SJSA1 (cell line): ENCODE results near the gene PITPNC1. TPM values are rescaled to one million over a fixed set of nuclear protein-coding genes. Genes with fewer than 3 reads are reported as not detected.
"Not testable (repeated sequence)": the region's sequence is repeated elsewhere in the genome, so short reads cannot be mapped to it uniquely, and the experiment has no call there.

Experiments
- DNase-seq, 2 experiments: peaks; one replicate each; pipeline ENCODE4 v3.0.0-alpha.2; 2015 to 2020; ENCODE audit warnings: low spot score in 2 of 2, low read depth in 1 of 2
- H3K27ac ChIP-seq: fragments of 250-450 bp; sonication (Bioruptor Pico); 2 replicates; pipeline ENCODE4 v1.5.1; 2020; ENCODE audit warnings: mild to moderate bottlenecking, moderate library complexity
- H3K27me3 ChIP-seq: fragments of 250-450 bp; sonication (Bioruptor Pico); replicated peaks from 2 replicates; pipeline ENCODE4 v1.5.1; 2020; ENCODE audit warnings: mild to moderate bottlenecking, moderate library complexity
- H3K36me3 ChIP-seq: fragments of 250-450 bp; sonication (Bioruptor Pico); 2 replicates; pipeline ENCODE4 v1.5.1; 2020; ENCODE audit warnings: mild to moderate bottlenecking
- H3K4me1 ChIP-seq: fragments of 250-450 bp; sonication (Bioruptor Pico); replicated peaks from 2 replicates; pipeline ENCODE4 v1.6.1; 2021; ENCODE audit warnings: mild to moderate bottlenecking
- H3K4me3 ChIP-seq: fragments of 250-450 bp; sonication (Bioruptor Pico); 2 replicates; pipeline ENCODE4 v1.5.1; 2020; ENCODE audit warnings: mild to moderate bottlenecking
- H3K9me3 ChIP-seq: fragments of 250-450 bp; sonication (Bioruptor Pico); replicated peaks from 2 replicates; pipeline ENCODE4 v1.5.1; 2020; ENCODE audit warnings: mild to moderate bottlenecking
- total RNA-seq: library from RNA; depleted of rRNA; stranded (reverse); fragments of >200 nt; shearing (Covaris generic); gene quantifications from 2 replicates; pipeline ENCODE4 v1.2.3, GENCODE V29; 2014; rRNA removed

Gene PITPNC1
- total RNA-seq: 5.8 and 9.1 TPM in 2 replicates

DNA sequence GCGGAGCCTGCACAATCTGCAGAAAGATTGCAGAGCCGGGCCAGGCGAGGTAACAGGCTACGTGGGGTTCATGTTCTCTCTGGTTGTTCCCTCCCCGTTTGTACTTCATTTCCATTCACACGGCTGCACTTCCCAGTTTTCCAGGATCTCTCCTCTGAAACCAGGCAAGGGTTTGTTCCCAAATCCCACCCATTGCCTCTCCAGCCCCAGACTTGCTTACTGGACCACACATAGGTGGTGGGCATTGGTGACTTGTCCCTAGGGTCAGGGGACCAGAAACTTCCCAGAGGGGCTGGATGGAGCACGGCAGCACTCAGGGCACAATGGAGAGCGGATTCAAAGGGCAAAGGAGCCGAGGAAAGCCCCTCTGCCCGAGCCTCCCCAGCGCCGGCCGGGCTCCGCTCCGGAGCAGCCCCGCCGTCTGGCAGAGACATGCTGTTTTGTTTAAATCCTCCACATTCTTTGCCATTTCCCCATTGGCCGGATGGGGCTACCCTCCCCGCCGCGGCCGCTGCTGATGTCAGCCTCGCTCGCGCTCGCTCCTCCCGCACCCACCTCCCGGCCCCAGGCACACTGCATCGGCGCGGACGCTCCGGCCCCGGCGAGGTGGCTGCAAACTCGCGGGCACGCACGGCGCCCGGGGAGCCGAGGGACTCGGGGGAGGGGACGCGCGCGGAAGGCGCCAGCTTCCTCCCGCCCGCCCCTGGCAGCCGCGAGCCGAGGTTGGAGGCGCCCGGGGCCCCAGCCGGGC lies at the start of gene PITPNC1:
Gene PITPNC1 (plus strand): TSS at position 545 of the 751 bp plus-strand sequence.
- peaks cover 34% of the 10 kb centered on the region for H3K4me1 ChIP-seq
- H3K36me3 ChIP-seq: no peaks in the 10 kb centered on the region
- no peaks in the 10 kb centered on the region; the same call in 1 of the 2 replicates for H3K9me3 ChIP-seq
- peak within 1 kb of the TSS; percentile 60 for H3K4me3 ChIP-seq
- H3K27ac ChIP-seq: peak within 1 kb of the TSS; percentile 9
- no peaks in the 10 kb centered on the region for H3K27me3 ChIP-seq
- DNase-seq: peak; percentile 90 to 92

DNA sequence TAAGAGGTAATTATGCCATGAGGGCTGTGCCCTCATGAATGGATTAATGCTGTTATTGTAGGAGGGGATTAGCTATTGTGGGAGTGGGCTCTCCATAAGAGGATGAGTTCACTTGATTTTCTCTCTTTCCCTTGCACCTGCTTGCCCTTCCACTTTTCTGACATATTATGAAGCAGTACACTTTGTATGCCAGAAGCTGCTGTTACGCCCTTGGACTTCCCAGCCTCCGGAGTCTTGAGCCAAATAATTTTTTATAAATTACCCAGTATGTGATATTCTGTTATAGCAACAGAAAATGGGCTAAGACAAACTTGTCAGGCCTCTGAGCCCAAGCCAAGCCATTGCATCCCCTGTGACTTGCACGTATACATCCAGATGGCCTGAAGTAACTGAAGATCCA lies 49.1 kb upstream of the PITPNC1 start:
- Histone ChIP-seq H3K4me3 (no peak overlapping the region), H3K36me3 (no peaks in the 10 kb centered on the region), H3K9me3 (no peaks in the 10 kb centered on the region), H3K27ac (no peak overlapping the region), H3K27me3 (no peaks in the 10 kb centered on the region), H3K4me1 (no peaks in the 10 kb centered on the region)
- DNase-seq: no peak

DNA sequence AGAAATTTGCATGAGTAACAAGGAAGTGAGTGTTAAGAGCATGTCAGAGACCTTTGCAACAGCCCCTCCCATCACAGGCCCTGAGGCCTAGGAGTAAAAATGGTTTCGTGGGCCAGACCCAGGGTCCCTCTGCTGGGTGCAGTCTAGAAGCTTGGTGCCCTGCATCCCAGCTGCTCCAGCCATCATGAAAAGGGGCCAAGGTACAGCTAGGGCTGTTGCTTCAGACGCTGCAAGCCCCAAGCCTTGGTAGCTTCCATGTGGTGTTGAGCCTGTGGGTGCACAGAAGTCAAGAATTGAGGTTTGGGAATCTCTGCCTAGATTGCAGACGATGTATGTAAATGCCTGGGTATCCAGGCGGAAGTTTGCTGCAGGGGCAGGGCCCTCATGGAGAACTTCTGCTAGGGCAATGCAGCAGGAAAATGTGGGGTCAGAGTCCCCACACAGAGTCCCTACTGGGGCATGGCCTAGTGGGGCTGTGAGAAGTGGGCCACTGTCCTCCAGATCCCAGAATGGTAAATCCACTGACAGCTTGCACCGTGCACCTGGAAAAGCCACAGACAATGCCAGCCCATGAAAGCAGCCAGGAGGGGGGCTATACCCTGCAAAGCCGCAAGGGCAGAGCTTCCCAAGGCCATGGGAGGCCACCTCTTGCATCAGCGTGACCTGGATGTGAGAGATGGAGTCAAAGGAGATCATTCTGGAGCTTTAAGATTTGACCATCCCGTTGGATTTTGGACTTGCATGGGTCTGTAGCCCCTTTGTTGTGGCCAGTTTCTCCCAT lies 45.5 kb upstream of the PITPNC1 start:
- not testable (repeated sequence) for H3K4me1 ChIP-seq, H3K27me3 ChIP-seq, H3K4me3 ChIP-seq, H3K27ac ChIP-seq, H3K9me3 ChIP-seq, H3K36me3 ChIP-seq, DNase-seq

DNA sequence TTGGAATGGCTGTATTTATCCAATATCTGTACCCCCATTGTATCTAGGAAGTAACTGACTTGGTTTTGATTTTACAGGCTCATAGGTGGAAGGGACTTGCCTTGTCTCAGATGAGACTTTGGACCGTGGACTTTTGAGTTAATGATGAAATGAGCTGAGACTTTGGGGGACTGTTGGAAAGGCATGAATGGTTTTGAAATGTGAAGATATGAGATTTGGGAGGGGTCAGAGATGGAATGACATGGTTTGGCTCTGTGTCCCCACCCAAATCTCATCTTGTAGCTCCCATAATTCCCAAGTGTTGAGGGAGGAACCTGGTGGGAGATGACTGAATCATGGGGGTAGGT lies 44.9 kb upstream of the PITPNC1 start:
- not testable (repeated sequence) for H3K9me3 ChIP-seq, DNase-seq, H3K27ac ChIP-seq, H3K4me3 ChIP-seq, H3K27me3 ChIP-seq, H3K36me3 ChIP-seq, H3K4me1 ChIP-seq

DNA sequence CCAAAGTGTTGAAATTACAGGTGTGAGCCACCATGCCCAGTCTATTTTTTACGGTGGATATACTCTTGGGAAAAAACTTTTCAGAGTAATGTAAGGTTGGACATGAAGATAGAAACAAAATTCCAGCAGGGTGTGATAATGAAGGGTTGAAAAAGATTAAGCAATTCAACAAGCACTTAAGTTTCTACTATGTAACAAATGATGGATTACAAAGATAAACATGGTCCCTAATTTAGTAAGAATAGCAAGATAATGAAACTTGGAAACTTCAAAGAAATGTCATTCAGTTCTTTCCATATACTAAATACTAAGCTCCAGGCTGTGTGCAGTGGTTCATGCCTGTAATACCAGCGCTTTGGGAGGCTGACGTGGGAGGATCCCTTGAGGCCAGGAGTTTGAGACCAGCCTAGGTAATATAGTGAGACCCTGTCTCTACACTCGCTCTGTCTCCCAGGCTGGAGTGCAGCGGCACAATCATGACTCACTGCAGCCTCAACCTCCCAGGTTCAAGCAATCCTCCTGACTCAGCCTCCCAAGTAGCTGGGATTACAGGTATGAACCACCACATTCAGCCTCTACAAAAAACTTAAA lies 41.7 kb upstream of the PITPNC1 start:
- Histone ChIP-seq H3K9me3 (no peaks in the 10 kb centered on the region), H3K4me3 (no peak overlapping the region), H3K4me1 (peaks cover 17% of the 10 kb centered on the region), H3K27ac (no peak overlapping the region), H3K36me3 (peaks cover 27% of the 10 kb centered on the region), H3K27me3 (no peaks in the 10 kb centered on the region)
- no peak for DNase-seq

DNA sequence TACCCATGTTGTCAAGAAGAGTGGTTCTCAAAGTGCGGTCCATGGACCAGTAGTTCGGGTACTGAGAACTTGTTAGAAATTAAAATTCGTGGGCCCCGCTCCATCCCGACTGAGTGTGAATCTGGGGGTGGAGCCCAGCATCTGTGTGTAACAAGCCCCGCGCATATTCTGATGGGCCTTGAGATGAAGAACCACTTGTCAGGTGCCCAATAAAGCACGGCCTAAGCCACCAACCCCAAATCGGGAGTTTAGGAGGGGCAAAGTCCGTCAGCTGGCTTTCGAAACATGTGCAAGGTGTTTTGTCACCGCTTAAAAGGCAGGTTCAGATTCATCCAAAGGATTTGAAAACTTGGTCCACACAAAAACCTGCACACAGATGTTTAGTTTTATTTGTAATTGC lies 40.2 kb upstream of the PITPNC1 start:
- H3K36me3 ChIP-seq: peaks cover 40% of the 10 kb centered on the region
- no peaks in the 10 kb centered on the region for H3K27me3 ChIP-seq
- H3K27ac ChIP-seq: no peak overlapping the region
- no peak for DNase-seq
- H3K4me3 ChIP-seq: no peak overlapping the region
- peaks cover 18% of the 10 kb centered on the region for H3K4me1 ChIP-seq
- no peaks in the 10 kb centered on the region for H3K9me3 ChIP-seq

DNA sequence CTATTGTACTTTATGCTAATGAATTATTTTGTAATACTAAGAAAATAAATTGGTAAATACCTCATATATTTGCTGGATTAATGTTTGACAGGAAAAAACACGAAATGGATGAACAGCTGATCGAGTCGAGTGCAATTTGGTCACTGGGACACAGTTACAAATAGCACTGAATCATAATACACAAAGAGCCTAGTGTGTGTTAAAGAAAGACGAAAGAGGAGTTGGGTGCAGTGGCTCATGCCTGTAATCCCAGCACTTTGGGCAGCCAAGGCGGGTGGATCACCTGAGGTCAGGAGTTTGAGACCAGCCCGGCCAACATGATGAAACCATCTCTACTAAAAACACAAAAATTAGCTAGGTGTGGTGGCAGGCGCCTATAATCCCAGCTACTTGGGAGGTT lies 38.7 kb upstream of the PITPNC1 start:
- peak overlapping the region; percentile 34; the same call in 1 of the 2 replicates for H3K27ac ChIP-seq
- peaks cover 18% of the 10 kb centered on the region for H3K4me1 ChIP-seq
- not testable (repeated sequence) for H3K27me3 ChIP-seq, H3K4me3 ChIP-seq, H3K9me3 ChIP-seq, DNase-seq
- peaks cover 55% of the 10 kb centered on the region for H3K36me3 ChIP-seq

DNA sequence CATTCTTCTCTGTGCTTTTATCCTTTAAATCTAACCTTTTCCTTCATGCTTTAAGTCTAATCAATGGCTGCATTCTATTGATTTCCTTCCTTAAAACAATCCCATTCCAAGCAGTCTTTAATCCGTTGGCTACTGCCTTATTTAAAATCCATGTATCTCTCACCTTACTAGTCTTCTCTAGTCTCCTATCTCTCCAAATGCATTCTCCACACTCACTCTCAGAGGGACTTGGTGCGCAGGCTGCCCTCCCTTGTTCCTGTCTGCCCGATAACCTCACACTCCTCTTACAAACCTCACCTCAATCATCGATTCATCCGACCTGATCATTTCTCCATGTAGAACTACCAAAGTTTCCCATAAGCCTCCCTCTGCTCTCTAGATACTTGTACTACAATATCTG lies 33.8 kb upstream of the PITPNC1 start:
- Histone ChIP-seq H3K27me3 (no peaks in the 10 kb centered on the region), H3K36me3 (peaks cover 91% of the 10 kb centered on the region), H3K9me3 (no peaks in the 10 kb centered on the region)

DNA sequence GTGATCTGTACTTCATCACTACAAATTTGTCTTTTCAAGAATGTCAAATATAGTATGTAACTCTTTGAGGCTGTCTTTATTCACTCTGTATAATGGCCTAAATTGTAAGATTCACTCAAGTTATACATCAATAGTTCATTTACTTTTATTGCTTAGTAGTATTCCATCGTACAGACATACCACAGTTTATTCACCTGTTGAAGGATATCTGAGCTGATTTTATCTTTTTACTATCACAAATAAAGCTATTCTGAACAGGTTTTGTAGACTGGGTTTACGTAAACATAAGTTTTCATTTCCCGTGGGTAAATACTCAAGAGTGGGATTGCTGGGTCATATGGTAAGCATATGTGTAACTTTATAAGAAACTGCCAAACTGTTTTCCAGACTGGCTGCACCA lies 29.3 kb upstream of the PITPNC1 start:
- no peak for DNase-seq
- Histone ChIP-seq H3K4me3 (no peak overlapping the region), H3K27ac (no peak overlapping the region), H3K27me3 (no peaks in the 10 kb centered on the region), H3K4me1 (no peaks in the 10 kb centered on the region), H3K36me3 (peaks cover 98% of the 10 kb centered on the region), H3K9me3 (no peaks in the 10 kb centered on the region)

More for the DNA sequence above, 33.8 kb upstream of the PITPNC1 start:
- no peak for DNase-seq
- Histone ChIP-seq H3K4me3 (no peak overlapping the region), H3K4me1 (peaks cover 18% of the 10 kb centered on the region), H3K27ac (no peak overlapping the region)

DNA sequence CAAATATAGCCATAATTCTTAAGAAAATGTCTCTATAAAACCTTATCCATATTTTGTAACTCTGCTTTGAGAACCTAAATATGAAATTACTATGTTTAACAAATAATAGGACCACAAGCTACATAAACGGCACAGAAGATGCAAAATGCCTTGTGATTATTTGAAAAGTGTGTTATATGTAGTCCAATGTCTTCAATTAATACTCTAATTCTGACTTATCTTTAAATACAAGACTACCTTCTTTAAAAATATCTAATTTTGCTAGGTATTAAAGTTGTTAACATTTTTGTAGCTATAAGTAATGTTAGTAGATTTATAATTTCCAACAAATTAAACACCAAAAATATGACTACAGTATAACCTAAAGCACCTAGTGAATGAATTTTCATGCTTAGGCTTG lies 27.7 kb upstream of the PITPNC1 start:
- Histone ChIP-seq H3K4me3 (no peak overlapping the region), H3K27me3 (no peaks in the 10 kb centered on the region), H3K9me3 (no peaks in the 10 kb centered on the region), H3K36me3 (peaks cover 98% of the 10 kb centered on the region), H3K4me1 (no peaks in the 10 kb centered on the region), H3K27ac (no peak overlapping the region)
- no peak for DNase-seq

DNA sequence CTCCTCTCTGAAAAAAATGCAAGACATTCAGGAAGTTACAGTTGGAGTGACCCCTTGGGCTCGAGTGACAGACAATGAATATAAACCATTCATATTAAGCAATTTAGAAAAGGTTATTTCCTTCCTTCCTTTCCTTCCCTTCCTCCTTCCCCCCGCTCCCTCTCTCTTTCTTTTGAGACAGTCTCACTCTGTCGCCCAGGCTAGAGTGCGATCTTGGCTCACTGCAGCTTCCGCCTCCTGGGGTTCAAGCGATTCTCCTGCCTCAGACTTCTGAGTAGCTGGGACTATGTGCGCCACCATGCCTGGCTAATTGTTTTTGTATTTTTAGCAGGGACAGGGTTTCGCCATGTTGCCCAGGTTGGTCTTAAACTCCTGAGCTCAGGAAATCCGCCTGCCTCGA lies 23.9 kb upstream of the PITPNC1 start:
- H3K27ac ChIP-seq: no peak overlapping the region
- H3K27me3 ChIP-seq: no peaks in the 10 kb centered on the region
- no peak overlapping the region for H3K4me3 ChIP-seq
- no peak for DNase-seq
- no peaks in the 10 kb centered on the region for H3K9me3 ChIP-seq
- peaks cover 96% of the 10 kb centered on the region for H3K36me3 ChIP-seq
- H3K4me1 ChIP-seq: no peaks in the 10 kb centered on the region

DNA sequence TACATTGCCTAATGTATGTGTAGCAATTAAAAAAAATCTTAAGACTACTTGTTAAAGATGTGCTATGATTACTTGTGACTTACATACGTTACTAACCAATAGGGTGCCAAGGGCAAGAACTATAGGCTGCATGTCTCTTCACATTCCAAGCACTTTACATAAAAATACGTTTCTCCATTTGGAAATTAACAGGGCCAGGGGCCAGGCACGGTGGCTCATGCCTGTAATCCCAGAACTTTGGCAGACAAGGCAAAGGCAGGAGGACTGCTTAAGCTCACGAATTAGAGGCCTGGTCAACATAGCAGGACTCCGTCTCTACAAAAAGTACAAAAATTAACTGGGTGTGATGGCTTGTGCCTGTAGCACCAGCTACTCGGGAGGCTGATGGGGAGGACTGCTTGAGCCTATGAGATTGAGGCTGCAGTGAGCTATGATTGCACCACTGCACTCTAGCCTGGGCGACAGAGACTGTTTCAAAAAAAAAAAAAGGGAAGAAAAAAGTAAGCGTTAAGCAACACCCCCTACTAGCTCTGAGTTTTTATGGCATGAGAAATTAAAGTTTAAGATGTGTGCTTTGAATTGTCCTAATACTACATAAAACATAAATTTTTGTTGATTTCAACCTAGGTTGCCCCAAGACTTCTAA lies 23.0 kb upstream of the PITPNC1 start:
- no peaks in the 10 kb centered on the region for H3K4me1 ChIP-seq
- no peaks in the 10 kb centered on the region for H3K9me3 ChIP-seq
- H3K36me3 ChIP-seq: peaks cover 88% of the 10 kb centered on the region
- no peaks in the 10 kb centered on the region for H3K27me3 ChIP-seq
- DNase-seq: no peak
- no peak overlapping the region for H3K27ac ChIP-seq
- no peak overlapping the region for H3K4me3 ChIP-seq

DNA sequence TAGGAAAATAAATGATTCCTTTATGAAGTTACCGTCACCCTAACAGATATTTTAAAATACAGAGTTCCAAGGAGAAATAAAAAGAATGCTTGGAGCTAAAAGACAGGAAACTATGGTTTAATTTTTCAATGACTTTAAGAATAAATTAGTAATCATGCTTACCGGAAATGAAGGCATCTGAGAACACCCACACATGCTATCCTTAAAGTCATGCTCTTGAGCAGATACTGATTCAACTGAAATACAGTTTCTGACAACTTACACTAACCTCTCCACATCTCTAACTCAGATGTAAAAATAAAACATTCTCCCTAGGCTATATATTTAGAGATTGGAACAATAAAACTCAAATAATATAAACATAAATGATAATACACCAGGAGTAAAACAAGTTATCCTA lies 18.5 kb upstream of the PITPNC1 start:
- H3K27me3 ChIP-seq: no peaks in the 10 kb centered on the region
- H3K36me3 ChIP-seq: peaks cover 83% of the 10 kb centered on the region
- H3K27ac ChIP-seq: no peak overlapping the region
- H3K4me1 ChIP-seq: no peaks in the 10 kb centered on the region
- H3K9me3 ChIP-seq: no peaks in the 10 kb centered on the region
- H3K4me3 ChIP-seq: no peak overlapping the region
- no peak for DNase-seq
